ENCODE data around the gene KDM5C.

Gene KDM5C

GRCh38 chrX:53188763-53189162 lies 36.2 kb downstream of the KDM5C start:
- H3K27me3 ChIP-seq (ENCODE audit: insufficient read depth, low read depth): no peaks in the 10 kb centered on the region
- H3K27ac ChIP-seq: peak overlapping the region; percentile 72
- H3K4me2 ChIP-seq: peak overlapping the region; percentile 56

DNA sequence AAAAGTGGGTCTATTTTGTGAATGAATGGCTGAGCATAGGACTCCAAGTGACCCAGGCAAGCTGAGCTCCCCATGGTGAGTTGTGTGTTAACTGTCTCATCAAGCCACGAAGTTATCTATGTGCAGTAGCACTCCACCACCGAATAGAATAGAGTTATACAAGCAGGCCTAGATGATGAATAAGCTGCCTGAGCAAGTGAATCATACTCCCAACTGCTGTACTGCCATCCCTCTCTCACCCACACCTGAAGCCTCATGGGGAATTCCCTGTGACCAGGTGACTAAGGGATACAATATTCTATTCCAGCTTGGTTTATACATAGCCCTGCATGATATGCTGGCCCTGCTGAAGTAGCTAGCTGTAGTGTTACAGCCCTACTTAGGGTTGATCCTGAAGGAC lies 38.7 kb downstream of the KDM5C start:
- Histone ChIP-seq H3K27ac (no peak overlapping the region), H3K27me3 (ENCODE audit: insufficient read depth, low read depth) (no peaks in the 10 kb centered on the region), H3K36me3 (ENCODE audit: insufficient read depth) (no peaks in the 10 kb centered on the region), H3K4me3 (IDR thresholded peaks at IDR 0.05; ENCODE audit: insufficient read depth, low read depth, low read length) (no peak overlapping the region), H3K4me2 (no peak overlapping the region), H3K9ac (no peak overlapping the region), H3K4me1 (ENCODE audit: low read depth, poor library complexity, severe bottlenecking) (peaks cover 22% of the 10 kb centered on the region), H2AFZ (ENCODE audit: low read depth) (no peak overlapping the region), H4K20me1 (ENCODE audit: insufficient read depth) (no peaks in the 10 kb centered on the region), H3K79me2 (ENCODE audit: insufficient read depth, low read depth) (no peaks in the 10 kb centered on the region)
- TF ChIP-seq, protein P1, sequence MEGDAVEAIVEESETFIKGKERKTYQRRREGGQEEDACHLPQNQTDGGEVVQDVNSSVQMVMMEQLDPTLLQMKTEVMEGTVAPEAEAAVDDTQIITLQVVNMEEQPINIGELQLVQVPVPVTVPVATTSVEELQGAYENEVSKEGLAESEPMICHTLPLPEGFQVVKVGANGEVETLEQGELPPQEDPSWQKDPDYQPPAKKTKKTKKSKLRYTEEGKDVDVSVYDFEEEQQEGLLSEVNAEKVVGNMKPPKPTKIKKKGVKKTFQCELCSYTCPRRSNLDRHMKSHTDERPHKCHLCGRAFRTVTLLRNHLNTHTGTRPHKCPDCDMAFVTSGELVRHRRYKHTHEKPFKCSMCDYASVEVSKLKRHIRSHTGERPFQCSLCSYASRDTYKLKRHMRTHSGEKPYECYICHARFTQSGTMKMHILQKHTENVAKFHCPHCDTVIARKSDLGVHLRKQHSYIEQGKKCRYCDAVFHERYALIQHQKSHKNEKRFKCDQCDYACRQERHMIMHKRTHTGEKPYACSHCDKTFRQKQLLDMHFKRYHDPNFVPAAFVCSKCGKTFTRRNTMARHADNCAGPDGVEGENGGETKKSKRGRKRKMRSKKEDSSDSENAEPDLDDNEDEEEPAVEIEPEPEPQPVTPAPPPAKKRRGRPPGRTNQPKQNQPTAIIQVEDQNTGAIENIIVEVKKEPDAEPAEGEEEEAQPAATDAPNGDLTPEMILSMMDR (conservative IDR thresholded peaks at IDR 0.05; ENCODE audit: low read depth, low read length): no peak

More at GRCh38 chrX:53188763-53189162, 36.2 kb downstream of the KDM5C start:
- TF ChIP-seq, protein P1 (conservative IDR thresholded peaks at IDR 0.05; ENCODE audit: low read depth, low read length): no peak
- no peak overlapping the region for H2AFZ ChIP-seq (ENCODE audit: low read depth)
- no peaks in the 10 kb centered on the region for H4K20me1 ChIP-seq (ENCODE audit: insufficient read depth)
- H3K4me1 ChIP-seq (ENCODE audit: low read depth, poor library complexity, severe bottlenecking): peaks cover 22% of the 10 kb centered on the region
- no peak overlapping the region for H3K4me3 ChIP-seq (IDR thresholded peaks at IDR 0.05; ENCODE audit: insufficient read depth, low read depth, low read length)
- no peaks in the 10 kb centered on the region for H3K36me3 ChIP-seq (ENCODE audit: insufficient read depth)
- H3K79me2 ChIP-seq (ENCODE audit: insufficient read depth, low read depth): no peaks in the 10 kb centered on the region
- no peak overlapping the region; the same call in 1 of the 2 replicates for H3K9ac ChIP-seq

- no peaks in the 10 kb centered on the region for H3K79me2 ChIP-seq (ENCODE audit: insufficient read depth, low read depth)
- no peak overlapping the region for H3K9ac ChIP-seq
- no peak overlapping the region for H3K4me2 ChIP-seq
- H3K4me1 ChIP-seq (ENCODE audit: low read depth, poor library complexity, severe bottlenecking): peaks cover 20% of the 10 kb centered on the region
- no peaks in the 10 kb centered on the region for H3K27me3 ChIP-seq (ENCODE audit: insufficient read depth, low read depth)
- no peaks in the 10 kb centered on the region for H4K20me1 ChIP-seq (ENCODE audit: insufficient read depth)
- TF ChIP-seq, protein P1 (conservative IDR thresholded peaks at IDR 0.05; ENCODE audit: low read depth, low read length): no peak
- H3K36me3 ChIP-seq (ENCODE audit: insufficient read depth): no peaks in the 10 kb centered on the region
- no peak overlapping the region for H3K4me3 ChIP-seq (IDR thresholded peaks at IDR 0.05; ENCODE audit: insufficient read depth, low read depth, low read length)
- H3K27ac ChIP-seq: no peak overlapping the region
- no peak overlapping the region for H2AFZ ChIP-seq (ENCODE audit: low read depth)
Measured at GRCh38 chrX:53184836-53185235, 40.2 kb downstream of the KDM5C start.

GRCh38 chrX:53171356-53171755 lies 53.7 kb downstream of the KDM5C start:
- H3K36me3 ChIP-seq (ENCODE audit: insufficient read depth): no peaks in the 10 kb centered on the region
- H4K20me1 ChIP-seq (ENCODE audit: insufficient read depth): no peaks in the 10 kb centered on the region
- H3K79me2 ChIP-seq (ENCODE audit: insufficient read depth, low read depth): no peaks in the 10 kb centered on the region
- no peaks in the 10 kb centered on the region for H3K4me1 ChIP-seq (ENCODE audit: low read depth, poor library complexity, severe bottlenecking)
- H2AFZ ChIP-seq (ENCODE audit: low read depth): no peak overlapping the region
- H3K4me2 ChIP-seq: no peak overlapping the region
- no peak overlapping the region for H3K27ac ChIP-seq
- TF ChIP-seq, protein P1 (conservative IDR thresholded peaks at IDR 0.05; ENCODE audit: low read depth, low read length): no peak
- no peak overlapping the region for H3K9ac ChIP-seq
- H3K4me3 ChIP-seq (IDR thresholded peaks at IDR 0.05; ENCODE audit: insufficient read depth, low read depth, low read length): no peak overlapping the region
- no peaks in the 10 kb centered on the region for H3K27me3 ChIP-seq (ENCODE audit: insufficient read depth, low read depth)
